Uterus (tissue), 2 donors: ENCODE data around the gene PKNOX2.

Experiments
- CTCF ChIP-seq, 4 experiments: fragments of 200-600 bp in 2 of 4; fragments of 450-650 bp in 2 of 4; sonication (generic) in 2 of 4; IDR thresholded peaks; one replicate each; pipeline ENCODE4 v1.5.1; 2016 to 2019; ENCODE audit warnings: antibody characterized with exemption in 4 of 4, mild to moderate bottlenecking in 2 of 4, moderate library complexity in 1 of 4
- POLR2A ChIP-seq, 2 donors: fragments of 450-650 bp; IDR thresholded peaks; one replicate each; pipeline ENCODE4 v1.6.1; 2016; ENCODE audit warnings: antibody characterized with exemption in 2 of 2, mild to moderate bottlenecking in 1 of 2, moderate library complexity in 1 of 2

- no peak for TF ChIP-seq POLR2A (IDR thresholded peaks at IDR 0.05)
- no peak for TF ChIP-seq CTCF (IDR thresholded peaks at IDR 0.05)
Observed at GRCh38 chr11:125227151-125227550, 62.6 kb downstream of the PKNOX2 start.
